ENCODE results near the gene NRXN3. TPM values are rescaled to one million over a fixed set of nuclear protein-coding genes. Genes with fewer than 3 reads are reported as not detected.

NRXN3 gene
- total and polyA plus RNA-seq, 3 experiments from 2014 or later, result not detected

- H3K9me3 ChIP-seq (ENCODE audit: low read length), result no peaks in the 10 kb centered on the region
- no peak overlapping the region for H3K27ac ChIP-seq (ENCODE audit: low read depth, low read length)
- H3K36me3 Mint-ChIP-seq, result no peaks in the 10 kb centered on the region
- no peak overlapping the region for H3K4me3 Mint-ChIP-seq
- CTCF ChIA-PET, result no interaction called here
- H3K4me1 ChIP-seq (ENCODE audit: insufficient read depth, low read length), result no peaks in the 10 kb centered on the region
- DNase-seq, result no peak
- no peak overlapping the region for H3K4me3 ChIP-seq (ENCODE audit: low read length)
- no peaks in the 10 kb centered on the region for H3K27me3 Mint-ChIP-seq
- H3K36me3 ChIP-seq (ENCODE audit: insufficient read depth, low read length), result no peaks in the 10 kb centered on the region
- peaks cover 7 to 24% (median 14%) of the 10 kb centered on the region in 5 donors for H3K9me3 Mint-ChIP-seq
- POLR2A ChIA-PET, result no interaction called here
- no peaks in the 10 kb centered on the region for H3K4me1 Mint-ChIP-seq
- no peaks in the 10 kb centered on the region for H3K27me3 ChIP-seq (ENCODE audit: insufficient read depth, low read length, poor library complexity, severe bottlenecking)
- H3K27ac Mint-ChIP-seq, result no peak overlapping the region
Measured at GRCh38 chr14:79732911-79733655, 1562.9 kb downstream of the NRXN3 start.

DNA sequence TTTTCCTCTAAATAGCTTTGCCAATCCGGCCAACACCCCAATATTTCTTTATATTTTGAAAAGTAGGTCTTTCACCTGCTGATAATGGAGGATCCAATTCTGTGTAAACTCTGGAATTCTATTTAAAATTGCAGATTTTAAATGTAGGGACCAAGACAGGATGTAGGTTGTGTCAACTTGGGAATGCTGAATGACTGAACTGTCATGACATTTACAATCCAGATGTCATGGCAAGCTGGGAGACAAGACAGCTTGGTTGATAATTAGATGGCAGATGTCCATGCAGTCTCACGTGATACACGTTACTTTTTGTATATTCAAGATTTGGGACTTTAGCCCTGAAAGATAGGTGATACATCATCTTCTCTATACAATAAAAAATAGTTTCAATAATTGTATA, 1564.0 kb downstream of the NRXN3 start:
- H3K27me3 ChIP-seq (ENCODE audit: insufficient read depth, low read length, poor library complexity, severe bottlenecking), result no peaks in the 10 kb centered on the region
- no peaks in the 10 kb centered on the region for H3K36me3 ChIP-seq (ENCODE audit: insufficient read depth, low read length)
- H3K27ac ChIP-seq (ENCODE audit: low read depth, low read length), result no peak overlapping the region
- no peaks in the 10 kb centered on the region for H3K4me1 Mint-ChIP-seq
- ChIA-PET POLR2A (no interaction called here), CTCF (no interaction called here)
- no peaks in the 10 kb centered on the region for H3K4me1 ChIP-seq (ENCODE audit: insufficient read depth, low read length)
- no peaks in the 10 kb centered on the region for H3K36me3 Mint-ChIP-seq
- H3K4me3 Mint-ChIP-seq, result no peak overlapping the region
- no peaks in the 10 kb centered on the region for H3K27me3 Mint-ChIP-seq
- no peaks in the 10 kb centered on the region for H3K9me3 ChIP-seq (ENCODE audit: low read length)
- no peak overlapping the region for H3K27ac Mint-ChIP-seq
- H3K9me3 Mint-ChIP-seq, result peaks cover 6 to 20% (median 14%) of the 10 kb centered on the region in 5 donors
- DNase-seq, result no peak
- H3K4me3 ChIP-seq (ENCODE audit: low read length), result no peak overlapping the region

DNA sequence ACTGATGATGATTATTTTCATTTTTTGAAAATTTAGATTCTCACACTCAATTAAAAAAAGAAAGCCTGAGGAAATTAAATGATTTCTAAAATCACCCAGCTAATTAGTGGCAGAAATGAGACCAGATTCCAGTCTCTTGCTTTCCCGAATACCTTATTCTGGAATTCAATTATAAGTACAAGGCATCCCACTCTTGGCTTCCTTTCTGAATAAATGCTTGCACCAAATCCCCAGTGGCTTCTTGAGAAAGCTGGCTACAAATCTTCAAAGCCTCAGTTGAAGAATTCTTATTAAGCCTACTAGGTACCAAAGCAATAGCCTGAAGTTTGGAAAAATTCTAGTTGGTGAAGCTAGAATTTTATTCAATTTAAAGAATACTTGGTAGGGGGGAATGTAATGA, 1564.5 kb downstream of the NRXN3 start:
- Mint-ChIP-seq H3K27me3 (no peaks in the 10 kb centered on the region), H3K9me3 (peaks cover 8 to 20% (median 14%) of the 10 kb centered on the region in 5 donors), H3K4me3 (no peak overlapping the region), H3K27ac (no peak overlapping the region), H3K36me3 (no peaks in the 10 kb centered on the region), H3K4me1 (no peaks in the 10 kb centered on the region)
- no peak overlapping the region for H3K27ac ChIP-seq (ENCODE audit: low read depth, low read length)
- no peak for DNase-seq
- no peaks in the 10 kb centered on the region for H3K36me3 ChIP-seq (ENCODE audit: insufficient read depth, low read length)
- ChIA-PET CTCF (no interaction called here), POLR2A (no interaction called here)
- H3K27me3 ChIP-seq (ENCODE audit: insufficient read depth, low read length, poor library complexity, severe bottlenecking), result no peaks in the 10 kb centered on the region
- no peaks in the 10 kb centered on the region for H3K4me1 ChIP-seq (ENCODE audit: insufficient read depth, low read length)
- H3K9me3 ChIP-seq (ENCODE audit: low read length), result no peaks in the 10 kb centered on the region
- no peak overlapping the region for H3K4me3 ChIP-seq (ENCODE audit: low read length)

DNA sequence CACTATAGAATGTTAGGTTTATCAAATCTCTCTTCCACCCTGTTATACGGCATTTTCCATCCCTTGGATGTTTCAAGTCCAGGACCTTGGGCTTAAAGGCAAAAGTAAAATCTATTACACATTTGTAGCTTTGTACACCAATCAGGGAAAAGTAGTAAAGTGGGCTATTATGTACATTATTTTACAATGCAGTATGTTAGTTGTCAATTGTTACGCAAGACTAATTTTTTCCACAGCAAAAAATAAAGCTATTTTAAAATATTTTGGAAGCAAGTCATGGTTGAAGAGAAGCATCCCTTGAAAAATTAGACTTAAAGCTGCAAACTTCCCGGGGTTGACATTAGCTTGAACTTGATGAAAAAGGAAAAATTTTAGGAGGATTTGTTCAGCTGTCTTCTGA, 1564.9 kb downstream of the NRXN3 start:
- Histone ChIP-seq H3K36me3 (ENCODE audit: insufficient read depth, low read length) (no peaks in the 10 kb centered on the region), H3K4me1 (ENCODE audit: insufficient read depth, low read length) (no peaks in the 10 kb centered on the region), H3K9me3 (ENCODE audit: low read length) (no peaks in the 10 kb centered on the region), H3K27me3 (ENCODE audit: insufficient read depth, low read length, poor library complexity, severe bottlenecking) (no peaks in the 10 kb centered on the region), H3K4me3 (ENCODE audit: low read length) (no peak overlapping the region), H3K27ac (ENCODE audit: low read depth, low read length) (no peak overlapping the region)
- Mint-ChIP-seq H3K36me3 (no peaks in the 10 kb centered on the region), H3K27me3 (no peaks in the 10 kb centered on the region), H3K27ac (no peak overlapping the region), H3K4me1 (no peaks in the 10 kb centered on the region), H3K9me3 (peaks cover 11 to 24% (median 17%) of the 10 kb centered on the region in 5 donors), H3K4me3 (no peak overlapping the region)
- CTCF ChIA-PET, result no interaction called here
- no peak for DNase-seq
- POLR2A ChIA-PET, result no interaction called here

GRCh38 chr14:79740066-79740601, 1570.0 kb downstream of the NRXN3 start:
- no peak overlapping the region for H3K4me3 ChIP-seq (ENCODE audit: low read length)
- ChIA-PET CTCF (no interaction called here), POLR2A (no interaction called here)
- Mint-ChIP-seq H3K9me3 (peaks cover 12 to 21% (median 17%) of the 10 kb centered on the region in 5 donors), H3K4me3 (no peak overlapping the region), H3K27me3 (no peaks in the 10 kb centered on the region), H3K36me3 (no peaks in the 10 kb centered on the region), H3K4me1 (no peaks in the 10 kb centered on the region), H3K27ac (peak overlapping the region in 1 of 8 donors; percentile 36)
- no peak overlapping the region for H3K27ac ChIP-seq (ENCODE audit: low read depth, low read length)
- DNase-seq, result no peak
- no peaks in the 10 kb centered on the region for H3K27me3 ChIP-seq (ENCODE audit: insufficient read depth, low read length, poor library complexity, severe bottlenecking)
- no peaks in the 10 kb centered on the region for H3K4me1 ChIP-seq (ENCODE audit: insufficient read depth, low read length)
- no peaks in the 10 kb centered on the region for H3K36me3 ChIP-seq (ENCODE audit: insufficient read depth, low read length)
- no peaks in the 10 kb centered on the region for H3K9me3 ChIP-seq (ENCODE audit: low read length)

DNA sequence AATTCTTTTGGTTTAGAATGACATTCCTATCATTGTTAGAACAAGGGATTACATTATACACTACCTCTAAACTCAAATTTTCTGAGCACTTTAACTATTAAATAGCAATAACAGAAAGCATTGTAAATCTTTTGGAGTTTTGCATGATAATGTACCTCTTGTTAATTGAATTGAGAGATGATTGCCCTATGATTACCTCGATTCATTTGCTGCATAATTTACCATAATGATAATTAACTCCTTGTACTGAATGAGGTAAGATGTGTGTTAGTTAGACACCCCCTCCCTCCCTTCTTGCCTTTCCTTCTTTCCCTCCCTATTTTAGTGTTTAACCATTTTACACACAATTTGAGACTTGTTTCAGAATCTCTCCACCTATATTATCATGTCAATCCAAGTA, 1572.0 kb downstream of the NRXN3 start:
- Mint-ChIP-seq H3K4me1 (no peaks in the 10 kb centered on the region), H3K27me3 (no peaks in the 10 kb centered on the region), H3K4me3 (no peak overlapping the region), H3K9me3 (peaks cover 9 to 15% (median 12%) of the 10 kb centered on the region in 5 donors), H3K27ac (no peak overlapping the region), H3K36me3 (no peaks in the 10 kb centered on the region)
- Histone ChIP-seq H3K27me3 (ENCODE audit: insufficient read depth, low read length, poor library complexity, severe bottlenecking) (no peaks in the 10 kb centered on the region), H3K4me1 (ENCODE audit: insufficient read depth, low read length) (no peaks in the 10 kb centered on the region), H3K27ac (ENCODE audit: low read depth, low read length) (no peak overlapping the region), H3K36me3 (ENCODE audit: insufficient read depth, low read length) (no peaks in the 10 kb centered on the region), H3K9me3 (ENCODE audit: low read length) (no peaks in the 10 kb centered on the region), H3K4me3 (ENCODE audit: low read length) (no peak overlapping the region)
- ChIA-PET POLR2A (no interaction called here), CTCF (no interaction called here)
- no peak for DNase-seq

DNA sequence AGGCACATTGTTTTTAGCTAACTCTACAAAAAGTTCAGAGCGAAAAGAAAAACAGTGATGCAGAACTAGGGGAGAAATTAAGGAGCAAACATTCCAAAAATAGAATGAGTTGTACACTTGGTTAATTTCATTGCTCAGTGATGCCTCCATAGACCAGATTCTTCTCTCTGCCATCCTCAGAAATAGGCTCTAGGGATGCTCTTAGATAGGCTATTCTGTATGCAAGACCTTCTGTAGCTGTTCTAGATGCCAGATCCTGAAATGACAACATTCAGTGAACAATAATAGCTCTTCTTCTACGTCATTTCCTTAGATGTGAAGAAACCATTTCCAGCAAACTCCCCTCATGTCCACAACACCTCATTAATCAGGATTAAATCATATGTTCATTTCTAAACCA, 1574.9 kb downstream of the NRXN3 start:
- no peak overlapping the region for H3K27ac Mint-ChIP-seq
- POLR2A ChIA-PET, result no interaction called here
- Histone ChIP-seq H3K9me3 (ENCODE audit: low read length) (no peaks in the 10 kb centered on the region), H3K27me3 (ENCODE audit: insufficient read depth, low read length, poor library complexity, severe bottlenecking) (no peaks in the 10 kb centered on the region), H3K36me3 (ENCODE audit: insufficient read depth, low read length) (no peaks in the 10 kb centered on the region), H3K4me3 (ENCODE audit: low read length) (no peak overlapping the region), H3K4me1 (ENCODE audit: insufficient read depth, low read length) (no peaks in the 10 kb centered on the region), H3K27ac (ENCODE audit: low read depth, low read length) (no peak overlapping the region)
- H3K27me3 Mint-ChIP-seq, result no peaks in the 10 kb centered on the region
- H3K9me3 Mint-ChIP-seq, result peaks cover 4 to 12% (median 6%) of the 10 kb centered on the region in 5 donors
- no peaks in the 10 kb centered on the region for H3K4me1 Mint-ChIP-seq
- DNase-seq, result no peak
- H3K4me3 Mint-ChIP-seq, result no peak overlapping the region
- no peaks in the 10 kb centered on the region for H3K36me3 Mint-ChIP-seq
- CTCF ChIA-PET, result no interaction called here

- Histone ChIP-seq H3K27ac (ENCODE audit: low read depth, low read length) (no peak overlapping the region), H3K4me3 (ENCODE audit: low read length) (no peak overlapping the region), H3K9me3 (ENCODE audit: low read length) (no peaks in the 10 kb centered on the region), H3K27me3 (ENCODE audit: insufficient read depth, low read length, poor library complexity, severe bottlenecking) (no peaks in the 10 kb centered on the region), H3K4me1 (ENCODE audit: insufficient read depth, low read length) (no peaks in the 10 kb centered on the region), H3K36me3 (ENCODE audit: insufficient read depth, low read length) (no peaks in the 10 kb centered on the region)
- Mint-ChIP-seq H3K4me3 (no peak overlapping the region), H3K27ac (no peak overlapping the region), H3K36me3 (no peaks in the 10 kb centered on the region), H3K9me3 (peaks cover 0 to 10% (median 5%) of the 10 kb centered on the region in 5 donors), H3K27me3 (peaks cover 0 to 2% of the 10 kb centered on the region in 2 donors), H3K4me1 (no peaks in the 10 kb centered on the region)
- ChIA-PET POLR2A (no interaction called here), CTCF (no interaction called here)
- no peak for DNase-seq
Measured at GRCh38 chr14:79749065-79749464, 1578.9 kb downstream of the NRXN3 start.

All from CD8-positive, alpha-beta memory T cell (primary cell).